Omental fat pad (tissue), 4 donors: Measurements from ENCODE around the gene ACO1. TPM values are rescaled to one million over a fixed set of nuclear protein-coding genes. Genes with fewer than 3 reads are reported as not detected.

Source experiments
- ATAC-seq: fragments of 150-250 bp; one replicate; pipeline ENCODE4 v1.9.1; 2016; ENCODE audit warnings: mild to moderate bottlenecking, moderate library complexity; ENCODE audit not compliant: low FRiP score
- DNase-seq: peaks from one replicate; pipeline ENCODE4 v3.0.0-alpha.2; 2019; ENCODE audit warnings: low spot score
- total RNA-seq, 4 donors: library from RNA; depleted of rRNA; stranded (reverse); fragments of >200 nt; gene quantifications; one replicate each; pipeline ENCODE4 v1.1.0, GENCODE V29; 2016
- TF ChIP-seq, protein P1 (sequence below), 3 donors: fragments of 450-650 bp; IDR thresholded peaks; one replicate each; pipeline ENCODE4 v1.5.1; 2016 to 2017; ENCODE audit warnings: antibody characterized with exemption in 3 of 3, mild to moderate bottlenecking in 3 of 3, moderate library complexity in 2 of 3

The ACO1 gene
- total RNA-seq, 4 donors from 2014 or later, result 69.8 to 266 (median 165) TPM

GRCh38 chr9:32404402-32404801 is 20.0 kb downstream of the ACO1 start:
- ATAC-seq (no peak), DNase-seq (no peak)

DNA sequence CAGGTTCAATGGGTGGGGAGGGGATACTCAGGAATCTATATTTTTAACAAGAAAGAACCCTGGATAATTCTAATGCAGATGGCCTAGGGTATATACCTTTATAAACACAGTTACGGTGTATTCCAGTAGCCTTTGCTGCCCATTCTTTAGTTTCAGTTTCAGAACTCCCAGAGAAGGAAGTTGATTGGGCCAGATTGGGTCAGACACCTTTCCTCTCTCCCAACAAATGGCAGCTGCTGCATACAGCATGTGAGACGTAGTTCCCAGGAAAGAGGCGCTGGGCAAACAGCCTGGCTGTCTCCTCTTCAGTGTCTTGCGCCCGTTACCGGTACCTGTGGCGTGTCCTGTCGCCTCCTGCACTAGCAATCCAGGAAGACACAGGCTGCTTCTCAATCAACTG is 20.4 kb downstream of the ACO1 start:
- TF ChIP-seq, protein P1, sequence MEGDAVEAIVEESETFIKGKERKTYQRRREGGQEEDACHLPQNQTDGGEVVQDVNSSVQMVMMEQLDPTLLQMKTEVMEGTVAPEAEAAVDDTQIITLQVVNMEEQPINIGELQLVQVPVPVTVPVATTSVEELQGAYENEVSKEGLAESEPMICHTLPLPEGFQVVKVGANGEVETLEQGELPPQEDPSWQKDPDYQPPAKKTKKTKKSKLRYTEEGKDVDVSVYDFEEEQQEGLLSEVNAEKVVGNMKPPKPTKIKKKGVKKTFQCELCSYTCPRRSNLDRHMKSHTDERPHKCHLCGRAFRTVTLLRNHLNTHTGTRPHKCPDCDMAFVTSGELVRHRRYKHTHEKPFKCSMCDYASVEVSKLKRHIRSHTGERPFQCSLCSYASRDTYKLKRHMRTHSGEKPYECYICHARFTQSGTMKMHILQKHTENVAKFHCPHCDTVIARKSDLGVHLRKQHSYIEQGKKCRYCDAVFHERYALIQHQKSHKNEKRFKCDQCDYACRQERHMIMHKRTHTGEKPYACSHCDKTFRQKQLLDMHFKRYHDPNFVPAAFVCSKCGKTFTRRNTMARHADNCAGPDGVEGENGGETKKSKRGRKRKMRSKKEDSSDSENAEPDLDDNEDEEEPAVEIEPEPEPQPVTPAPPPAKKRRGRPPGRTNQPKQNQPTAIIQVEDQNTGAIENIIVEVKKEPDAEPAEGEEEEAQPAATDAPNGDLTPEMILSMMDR (IDR thresholded peaks at IDR 0.05), result no peak
- ATAC-seq (no peak), DNase-seq (no peak)

More at GRCh38 chr9:32404402-32404801, 20.0 kb downstream of the ACO1 start:
- TF ChIP-seq, protein P1 (IDR thresholded peaks at IDR 0.05), result no peak

- ATAC-seq (no peak), DNase-seq (no peak)
- TF ChIP-seq, protein P1 (IDR thresholded peaks at IDR 0.05), result no peak
These were observed 21.1 kb downstream of the ACO1 start for GRCh38 chr9:32405506-32405905.

DNA sequence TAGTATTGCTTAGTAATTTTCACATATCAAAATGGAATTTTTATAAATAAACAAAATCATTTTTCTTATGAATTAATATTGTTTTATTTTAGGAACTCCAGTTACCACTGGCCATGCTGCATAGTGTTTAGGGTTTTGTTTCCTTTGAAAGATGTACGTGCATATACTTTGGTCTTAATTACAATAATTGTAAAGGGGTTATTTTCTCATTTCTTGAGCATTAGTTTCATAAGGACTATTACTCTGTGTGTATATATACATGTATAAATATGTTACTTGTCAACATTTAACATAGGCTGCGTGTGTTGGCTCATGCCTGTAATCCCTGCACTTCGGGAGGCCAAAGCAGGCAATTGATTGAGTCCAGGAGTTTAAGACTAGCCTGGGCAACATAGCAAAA is 21.6 kb downstream of the ACO1 start:
- TF ChIP-seq, protein P1 (IDR thresholded peaks at IDR 0.05), result no peak
- DNase-seq (no peak), ATAC-seq (no peak)

DNA sequence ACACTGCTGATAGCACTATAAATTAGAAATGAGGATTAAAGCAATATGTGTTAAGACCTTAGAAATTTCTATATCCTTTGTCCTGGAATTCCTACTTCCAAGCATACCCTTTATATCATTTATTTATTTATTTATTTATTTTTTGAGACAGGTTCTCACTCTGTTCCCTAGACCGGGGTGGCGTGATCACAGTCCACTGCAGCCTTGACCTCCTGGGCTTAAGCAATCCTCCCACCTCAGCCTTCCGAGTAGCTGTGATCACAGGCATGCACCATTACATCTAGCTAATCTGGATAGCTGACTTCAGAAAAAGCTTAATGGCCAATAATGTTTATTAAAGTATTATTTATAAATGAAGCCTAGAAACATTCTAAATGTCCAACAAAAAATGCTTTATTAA is 27.3 kb downstream of the ACO1 start:
- ATAC-seq (no peak), DNase-seq (no peak)
- TF ChIP-seq, protein P1 (IDR thresholded peaks at IDR 0.05), result no peak

DNA sequence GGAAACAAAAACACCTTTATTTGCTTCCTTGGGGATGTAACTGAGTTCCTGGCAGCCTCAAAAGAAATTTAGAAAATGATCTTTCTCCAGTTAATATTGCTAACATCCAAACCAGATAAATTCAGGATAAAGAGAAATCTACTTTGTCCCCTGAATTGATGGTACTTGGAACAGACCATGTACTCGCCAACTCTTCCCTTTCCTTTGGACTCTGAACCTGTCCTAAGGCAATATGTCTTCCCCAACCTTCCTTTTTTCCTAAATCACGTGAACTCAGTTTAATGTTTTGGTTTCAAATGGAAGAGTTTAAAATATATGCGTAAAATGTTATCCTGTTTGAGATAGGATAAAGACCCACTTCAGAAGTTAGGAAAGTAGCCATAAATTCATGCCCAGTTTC is 28.0 kb downstream of the ACO1 start:
- ATAC-seq (no peak), DNase-seq (no peak)
- TF ChIP-seq, protein P1 (IDR thresholded peaks at IDR 0.05), result no peak

DNA sequence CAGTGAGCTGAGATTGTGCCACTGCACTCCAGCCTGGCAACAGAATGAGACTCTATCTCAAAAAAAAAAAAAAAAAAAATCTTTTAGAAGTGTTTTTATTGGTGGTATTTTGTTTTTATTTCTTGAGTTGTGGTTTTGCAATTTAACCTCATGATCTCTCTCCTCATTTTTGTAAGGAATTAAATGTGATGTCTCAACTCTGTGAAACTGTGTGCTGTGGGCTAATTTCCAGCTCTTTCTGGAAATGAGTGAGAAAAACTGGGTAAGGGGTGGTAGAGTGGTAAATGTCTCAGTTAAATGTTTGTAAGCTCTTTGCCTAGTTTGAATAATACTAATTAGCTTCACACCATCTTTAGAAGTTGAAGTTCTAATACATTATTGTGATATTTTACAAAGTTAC is 29.0 kb downstream of the ACO1 start:
- DNase-seq, result no peak
- peak; percentile 47 for ATAC-seq
- TF ChIP-seq, protein P1 (IDR thresholded peaks at IDR 0.05), result no peak
